SK-N-MC (cell line): ENCODE results near the gene P3H3.

Experiments
- EZH2 ChIP-seq: fragments of 200-600 bp; sonication (generic); IDR thresholded peaks from one replicate; pipeline ENCODE4 v1.6.1; 2017; ENCODE audit warnings: antibody characterized with exemption
- FOXP2 ChIP-seq: optimal IDR thresholded peaks from 2 replicates; pipeline ENCODE3; 2011; ENCODE audit warnings: mild to moderate bottlenecking, moderate library complexity; ENCODE audit not compliant: insufficient read depth; ENCODE audit errors: extremely low read length, control extremely low read depth
- POLR2AphosphoS5 ChIP-seq: IDR thresholded peaks from 2 replicates; pipeline ENCODE4 v1.6.1; 2012; ENCODE audit warnings: mild to moderate bottlenecking, low read depth, low read length, borderline replicate concordance

- TF ChIP-seq EZH2 (no peak), POLR2AphosphoS5 (no peak), FOXP2 (no peak)
These were observed 19.5 kb downstream of the P3H3 start for GRCh38 chr12:6847676-6848075.
